ENCODE data around the gene PIP5K1B.

- TF ChIP-seq TOX (CRISPR knock-in tag; IDR thresholded peaks at IDR 0.05; ENCODE audit: borderline replicate concordance) (no peak), CSDC2 (CRISPR knock-in tag; IDR thresholded peaks at IDR 0.05) (no peak), ISL1 (CRISPR knock-in tag; IDR thresholded peaks at IDR 0.05) (no peak), BACH2 (CRISPR knock-in tag; IDR thresholded peaks at IDR 0.05; ENCODE audit: borderline replicate concordance) (no peak), ARNTL (CRISPR knock-in tag; IDR thresholded peaks at IDR 0.05; ENCODE audit: borderline replicate concordance, low read depth) (no peak), PATZ1 (CRISPR knock-in tag; IDR thresholded peaks at IDR 0.05; ENCODE audit: borderline replicate concordance) (no peak), ZNF8 (CRISPR knock-in tag; IDR thresholded peaks at IDR 0.05) (no peak), SNAI2 (CRISPR knock-in tag; IDR thresholded peaks at IDR 0.05) (no peak), ZFP3 (CRISPR knock-in tag; IDR thresholded peaks at IDR 0.05) (no peak), ZFP30 (CRISPR knock-in tag; IDR thresholded peaks at IDR 0.05) (no peak), PPARA (CRISPR knock-in tag; IDR thresholded peaks at IDR 0.05; ENCODE audit: borderline replicate concordance) (no peak), TCF4 (CRISPR knock-in tag; IDR thresholded peaks at IDR 0.05; ENCODE audit: borderline replicate concordance) (no peak)
- TF ChIP-seq, protein P1, sequence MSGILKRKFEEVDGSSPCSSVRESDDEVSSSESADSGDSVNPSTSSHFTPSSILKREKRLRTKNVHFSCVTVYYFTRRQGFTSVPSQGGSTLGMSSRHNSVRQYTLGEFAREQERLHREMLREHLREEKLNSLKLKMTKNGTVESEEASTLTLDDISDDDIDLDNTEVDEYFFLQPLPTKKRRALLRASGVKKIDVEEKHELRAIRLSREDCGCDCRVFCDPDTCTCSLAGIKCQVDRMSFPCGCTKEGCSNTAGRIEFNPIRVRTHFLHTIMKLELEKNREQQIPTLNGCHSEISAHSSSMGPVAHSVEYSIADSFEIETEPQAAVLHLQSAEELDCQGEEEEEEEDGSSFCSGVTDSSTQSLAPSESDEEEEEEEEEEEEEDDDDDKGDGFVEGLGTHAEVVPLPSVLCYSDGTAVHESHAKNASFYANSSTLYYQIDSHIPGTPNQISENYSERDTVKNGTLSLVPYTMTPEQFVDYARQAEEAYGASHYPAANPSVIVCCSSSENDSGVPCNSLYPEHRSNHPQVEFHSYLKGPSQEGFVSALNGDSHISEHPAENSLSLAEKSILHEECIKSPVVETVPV (CRISPR knock-in tag; IDR thresholded peaks at IDR 0.05), result no peak
Measured at GRCh38 chr9:68819065-68819464, 114.0 kb downstream of the PIP5K1B start.

All from SK-N-SH treated with all-trans-retinoic acid at 6 μM for 48 hours (cell line).